Left hindlimb (tissue), 1 donor: ENCODE data around the gene IL32.
A peak's percentile ranks its signal among the peaks of the same experiment; 100 is the strongest.

ENCODE experiments used
- DNase-seq: peaks from one replicate; pipeline ENCODE4 v3.0.0-alpha.2; 2018

The IL32 gene

DNA sequence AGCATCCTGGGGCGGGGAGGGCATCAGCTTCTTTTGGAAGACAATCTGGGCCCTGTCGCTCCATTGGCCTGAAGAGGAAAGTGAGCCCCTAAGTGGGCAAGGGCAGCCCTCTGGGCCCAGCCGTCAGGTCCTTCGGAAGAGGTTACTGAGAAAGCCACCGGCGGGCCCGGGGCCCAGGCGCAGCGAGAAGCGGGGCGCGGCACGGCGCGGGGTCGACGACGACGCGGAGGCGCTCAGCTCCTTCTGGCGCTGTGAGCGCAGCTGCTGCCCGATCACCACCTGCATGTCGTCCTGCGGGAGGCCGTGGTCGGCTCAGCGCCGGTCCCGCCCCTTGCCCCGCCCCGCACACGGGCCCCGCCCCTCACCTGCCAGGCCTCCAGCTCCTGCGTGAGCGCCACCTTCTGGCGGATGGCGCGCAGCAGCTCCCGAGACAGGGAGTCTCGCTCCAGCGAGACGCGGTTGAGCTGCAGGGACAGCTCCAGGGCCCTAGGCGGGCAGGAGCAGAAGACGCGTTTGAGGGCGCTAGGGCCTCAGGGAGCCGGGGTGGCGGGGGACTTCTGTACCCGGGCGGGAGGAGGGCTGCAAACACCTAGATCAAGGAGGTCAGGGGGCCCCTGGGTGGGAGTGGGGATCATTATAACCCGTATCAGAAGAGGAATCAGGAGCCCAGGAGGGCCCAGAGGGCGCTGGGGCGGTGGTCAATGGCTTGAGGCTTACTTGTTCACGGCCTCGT lies 37.3 kb upstream of the IL32 start:
- DNase-seq: peak; percentile 73

DNA sequence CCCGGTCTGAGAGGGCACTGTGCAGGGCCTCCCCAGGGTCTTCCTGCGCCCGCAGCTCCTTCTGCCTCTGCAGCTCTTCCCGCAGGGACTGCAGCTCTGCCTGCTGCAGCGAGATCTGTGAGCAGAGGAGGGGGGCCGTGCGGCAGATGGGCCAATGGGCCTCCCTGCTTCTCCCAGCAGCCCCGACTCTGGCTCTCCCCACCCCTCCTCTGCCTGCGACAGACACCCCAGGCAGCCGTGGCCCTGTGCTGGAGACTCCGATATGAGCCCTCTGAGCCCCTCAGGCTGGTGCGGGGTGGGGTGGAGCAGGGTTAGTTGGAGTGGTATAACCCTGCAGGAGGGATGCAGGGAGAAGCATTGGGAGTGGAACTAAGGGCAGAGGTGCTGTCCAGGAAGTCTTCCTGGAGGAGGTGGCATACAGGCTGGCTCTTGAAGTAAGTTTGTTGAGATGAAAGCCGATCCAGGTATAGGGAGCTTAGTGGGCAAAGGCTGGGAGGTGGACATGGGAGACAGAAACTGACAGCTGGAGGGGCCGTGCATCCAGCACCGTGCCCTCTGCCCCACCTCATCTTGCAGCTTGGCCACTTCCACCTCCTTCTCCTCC lies 36.6 kb upstream of the IL32 start:
- no peak for DNase-seq

DNA sequence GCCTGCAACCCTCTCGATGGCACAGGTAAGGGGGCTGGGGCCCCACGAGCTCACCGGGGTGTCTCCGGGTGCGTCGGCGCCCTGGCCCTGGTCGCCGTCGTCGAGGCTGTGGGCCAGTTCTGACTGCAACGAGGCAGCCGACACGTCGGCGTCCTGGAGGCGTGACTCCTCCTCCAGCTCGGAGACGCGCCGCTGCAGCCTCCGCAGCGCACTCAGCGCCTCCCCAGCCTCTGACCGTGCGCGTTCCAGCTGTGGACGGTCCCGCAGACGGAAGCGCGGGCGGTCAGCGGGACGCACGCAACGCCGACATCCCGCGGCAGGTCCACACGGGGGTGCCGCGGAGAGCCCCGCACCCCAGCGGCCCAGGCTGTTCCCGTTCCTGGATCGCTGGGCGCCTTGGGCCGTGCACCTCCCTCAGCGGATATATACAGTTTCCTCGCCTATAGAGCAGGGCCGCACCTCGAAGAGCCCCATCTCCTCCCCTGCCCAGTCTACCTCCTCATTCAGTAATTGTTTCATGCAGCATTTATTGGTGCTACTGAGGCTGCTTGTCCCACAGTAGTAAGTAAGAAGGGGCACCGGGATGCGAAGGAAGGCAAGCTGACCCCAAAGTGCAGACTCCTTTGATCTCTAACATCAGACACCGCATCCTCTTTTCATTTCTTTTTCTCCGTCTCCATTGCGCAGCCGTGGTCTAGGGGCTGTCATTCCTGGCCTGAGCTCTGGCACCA lies 35.8 kb upstream of the IL32 start:
- DNase-seq: no peak

DNA sequence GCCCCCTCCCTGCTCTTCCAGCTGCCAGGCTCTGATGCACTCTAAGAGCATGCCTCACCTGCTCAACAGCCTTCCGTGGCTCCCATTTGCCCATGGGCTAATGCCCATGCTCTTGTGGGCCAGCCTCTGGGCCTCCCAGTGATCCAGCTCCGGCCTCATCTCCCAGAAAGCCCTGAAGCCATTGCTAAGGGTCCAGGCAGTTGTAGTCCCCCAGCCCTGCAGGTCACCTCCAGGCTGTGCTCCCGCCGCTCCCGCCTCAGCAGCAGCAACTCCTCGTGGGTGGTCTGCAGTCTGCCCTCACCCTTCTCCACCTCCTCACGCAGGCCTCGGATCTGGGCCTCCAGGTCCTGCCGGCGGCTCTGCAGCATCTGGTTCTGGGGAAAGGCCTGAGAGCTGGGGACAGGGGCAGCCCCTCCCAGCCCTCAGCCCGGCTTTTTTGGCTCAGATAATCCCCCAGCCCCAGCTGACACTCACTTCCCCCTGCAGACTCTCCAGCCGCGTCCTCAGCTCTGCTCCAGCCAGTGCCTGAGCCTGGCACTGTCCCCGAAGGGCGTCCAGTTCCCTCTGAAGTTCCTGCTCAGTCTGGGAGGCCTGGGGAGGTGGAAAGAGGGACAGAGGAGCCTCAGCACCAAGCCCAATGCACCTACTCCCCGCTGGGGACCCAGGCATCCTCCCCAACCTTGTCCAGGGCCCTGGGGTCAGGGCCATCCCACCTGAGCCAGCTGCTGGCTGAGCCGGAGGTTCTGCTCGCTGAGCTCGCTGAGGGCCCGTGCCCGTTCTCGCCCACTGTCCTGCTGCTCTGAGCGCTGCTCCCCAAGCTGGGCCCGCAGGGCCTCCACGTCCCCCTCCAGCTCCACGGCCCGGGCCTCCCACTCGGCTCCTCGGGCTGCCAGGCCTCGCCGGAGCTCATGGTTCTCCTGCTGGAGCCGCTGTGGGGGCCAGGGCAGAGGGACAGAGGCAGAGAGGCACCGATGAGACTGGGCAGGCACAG lies 34.9 kb upstream of the IL32 start:
- no peak for DNase-seq

DNA sequence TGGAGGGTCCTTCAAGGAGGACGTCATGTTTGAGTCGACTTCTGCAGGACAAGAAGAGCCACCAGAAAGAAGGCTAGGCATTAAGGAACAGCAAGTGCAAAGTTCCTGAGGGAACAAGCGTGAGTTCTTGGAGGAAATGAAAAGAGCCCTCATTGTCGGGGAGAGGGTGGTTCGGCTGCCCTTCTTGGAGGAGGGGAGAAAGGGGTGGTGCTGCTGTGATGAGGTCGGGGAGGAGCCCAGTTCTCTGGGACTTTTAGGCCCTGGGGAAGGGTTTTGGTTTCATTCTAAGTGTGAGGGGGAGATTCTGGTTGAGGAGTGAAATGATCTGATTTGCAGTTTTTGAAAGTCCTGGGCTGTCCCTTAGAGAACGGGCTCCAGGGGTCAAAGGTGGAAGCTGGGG lies 32.8 kb upstream of the IL32 start:
- no peak for DNase-seq

DNA sequence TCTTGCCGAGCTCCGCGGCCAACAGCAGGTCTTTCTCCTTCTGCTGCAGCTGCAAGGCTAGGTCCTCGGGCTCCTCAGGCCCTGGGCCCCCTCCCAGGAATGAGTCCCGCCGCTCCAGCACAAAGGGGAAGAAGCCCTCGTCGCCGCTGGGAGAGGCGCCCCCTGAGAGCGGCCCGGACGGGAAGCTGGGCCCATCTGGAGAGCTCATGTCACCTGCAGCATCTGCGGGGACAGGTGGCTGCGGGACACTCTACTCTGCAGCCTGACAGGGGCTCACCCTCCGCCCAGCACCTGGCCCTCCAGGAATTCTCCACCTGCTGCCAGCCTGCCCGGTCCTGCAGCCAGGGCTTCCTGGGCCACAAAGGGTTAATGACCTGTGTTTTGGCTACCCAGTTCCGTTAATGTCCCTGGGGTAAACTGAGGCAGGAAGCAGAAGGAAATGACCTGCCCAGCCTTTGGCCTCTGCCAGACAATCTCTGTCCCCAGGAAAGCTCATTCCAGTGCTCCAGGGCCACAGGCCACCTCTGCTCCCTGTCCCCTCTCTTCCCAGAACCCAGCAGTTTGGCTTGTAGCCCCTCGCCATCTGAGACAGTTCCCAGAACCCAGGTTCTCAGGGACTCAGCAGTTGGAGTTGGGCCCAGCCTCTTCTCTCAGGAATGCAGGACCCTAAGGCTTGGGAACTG lies 30.0 kb upstream of the IL32 start:
- no peak for DNase-seq

DNA sequence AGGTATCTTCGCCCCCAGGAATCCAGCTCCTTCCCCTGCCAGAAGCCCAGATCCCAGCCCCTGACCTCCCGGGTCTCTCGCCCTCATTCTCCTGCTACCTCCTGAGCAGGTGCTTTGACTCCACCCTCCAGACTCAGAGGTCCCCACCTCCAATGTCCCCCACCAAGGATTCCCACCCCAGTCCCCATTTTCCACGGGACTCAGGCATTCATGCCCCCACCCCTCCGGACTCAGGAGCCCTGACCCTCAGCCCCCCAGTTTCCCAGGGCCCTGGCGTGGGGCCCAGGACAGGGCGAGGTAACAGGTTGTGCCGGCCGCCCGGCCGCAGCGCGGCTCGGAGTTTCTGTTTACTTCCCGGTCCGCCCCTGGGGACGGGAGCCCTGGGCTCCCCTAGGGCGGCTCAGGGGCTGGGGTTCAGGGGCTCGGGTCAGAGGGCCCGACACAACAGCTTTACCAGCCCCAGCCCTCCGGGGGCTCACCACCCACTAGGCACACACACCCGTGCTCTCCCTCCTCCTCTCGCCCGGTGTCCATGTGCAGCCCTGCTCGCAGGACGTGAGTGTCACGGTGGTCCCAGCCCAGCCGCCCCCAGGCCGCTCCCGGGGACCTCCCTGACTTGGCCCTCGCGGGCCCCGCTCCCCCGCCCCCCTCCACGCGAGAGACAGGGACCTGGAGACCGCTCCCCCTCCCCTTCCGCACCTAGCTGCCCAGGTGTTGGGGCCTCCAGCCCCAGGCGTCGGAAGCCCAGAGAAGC lies 29.3 kb upstream of the IL32 start:
- no peak for DNase-seq

DNA sequence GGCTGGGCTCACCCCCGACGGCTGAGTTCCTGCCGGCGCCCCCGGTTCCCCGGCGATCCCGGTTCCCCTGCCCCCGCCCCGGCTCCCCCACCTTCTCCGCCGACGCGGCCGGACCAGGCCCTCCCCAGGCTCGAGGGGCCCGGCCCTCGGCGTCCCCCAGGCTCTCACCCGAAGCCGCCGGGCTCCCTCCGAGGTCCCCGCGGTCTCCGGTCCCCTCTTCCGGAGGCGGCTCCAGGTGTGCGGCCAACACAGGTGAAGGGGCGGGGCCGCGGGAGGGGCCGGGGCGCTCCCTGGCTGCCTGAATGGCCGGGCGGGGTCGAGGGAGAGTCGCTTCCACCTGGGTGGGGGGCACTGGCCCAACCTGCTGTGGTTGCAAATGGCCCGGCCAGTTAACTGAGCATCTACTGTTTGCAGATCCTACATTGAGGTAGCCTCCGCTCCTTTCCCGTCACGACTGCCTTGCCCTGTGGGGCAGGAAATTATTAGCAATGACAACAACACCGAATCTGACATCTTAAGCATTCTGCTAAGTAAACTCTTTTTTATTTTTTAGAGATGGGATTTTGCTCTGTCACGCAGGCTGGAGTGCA lies 28.6 kb upstream of the IL32 start, which contains the start of gene BICDL2:
TSS of gene BICDL2 (minus strand) at position 219 of the 590 bp plus-strand sequence. CDS start 1,448 bp downstream, outside the sequence.
- DNase-seq: no peak

DNA sequence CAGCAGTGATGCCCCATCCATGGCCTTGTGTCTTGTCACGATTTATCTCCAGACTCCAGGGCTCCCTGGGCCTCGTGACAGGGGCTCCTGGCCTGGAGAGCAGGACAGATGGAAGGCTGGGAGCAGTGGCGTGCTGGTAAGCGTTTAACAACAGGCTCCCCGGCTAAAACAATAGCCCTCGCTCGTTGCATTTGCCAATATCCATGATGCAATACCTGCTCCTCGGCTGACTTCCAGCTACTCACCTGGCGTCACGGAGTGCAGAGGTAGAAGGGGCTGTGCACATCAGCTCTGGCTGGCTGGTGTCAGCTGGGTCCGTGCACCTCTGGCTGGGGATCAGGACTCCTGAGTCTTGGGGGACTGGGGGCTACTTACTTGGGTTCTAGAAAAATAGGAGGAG lies 27.2 kb upstream of the IL32 start:
- DNase-seq: no peak

DNA sequence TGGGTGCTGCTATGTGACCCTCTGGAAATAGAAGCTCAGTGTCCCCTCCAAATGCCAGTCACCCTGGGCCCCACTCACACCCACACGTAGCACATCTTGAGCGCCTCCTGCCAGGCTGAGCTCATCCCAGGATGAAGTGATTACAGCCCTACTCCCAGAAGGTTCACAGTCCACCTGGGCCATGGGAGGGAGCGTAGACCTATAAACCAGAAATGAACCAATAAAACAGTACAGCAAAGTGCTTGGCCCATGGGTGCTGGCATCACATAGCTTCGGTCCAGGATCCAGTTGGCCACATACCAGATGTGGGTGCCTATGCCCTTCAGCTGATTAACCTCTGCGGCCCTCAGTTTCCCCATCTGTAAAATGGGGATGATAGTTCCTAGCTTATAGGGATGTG lies 26.5 kb upstream of the IL32 start:
- DNase-seq: no peak

DNA sequence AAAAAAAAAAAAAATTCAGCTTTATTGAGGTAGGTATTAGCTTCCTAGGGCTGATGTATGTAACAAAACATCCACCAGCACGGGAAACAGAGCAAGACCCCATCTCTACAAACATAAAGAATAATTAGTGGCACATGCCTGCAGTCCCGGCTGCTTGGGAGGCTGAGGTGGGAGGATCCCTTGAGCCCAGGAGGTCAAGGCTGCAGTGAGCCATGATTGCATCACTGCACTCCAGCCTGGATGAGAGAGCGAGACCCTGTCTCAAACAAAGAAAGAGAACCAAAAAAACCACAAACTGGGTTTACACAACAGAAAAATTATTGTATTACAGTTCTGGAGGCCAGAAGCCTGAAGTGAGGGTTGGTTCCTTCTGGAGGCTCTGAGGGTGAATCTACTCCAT lies 23.1 kb upstream of the IL32 start:
- no peak for DNase-seq

DNA sequence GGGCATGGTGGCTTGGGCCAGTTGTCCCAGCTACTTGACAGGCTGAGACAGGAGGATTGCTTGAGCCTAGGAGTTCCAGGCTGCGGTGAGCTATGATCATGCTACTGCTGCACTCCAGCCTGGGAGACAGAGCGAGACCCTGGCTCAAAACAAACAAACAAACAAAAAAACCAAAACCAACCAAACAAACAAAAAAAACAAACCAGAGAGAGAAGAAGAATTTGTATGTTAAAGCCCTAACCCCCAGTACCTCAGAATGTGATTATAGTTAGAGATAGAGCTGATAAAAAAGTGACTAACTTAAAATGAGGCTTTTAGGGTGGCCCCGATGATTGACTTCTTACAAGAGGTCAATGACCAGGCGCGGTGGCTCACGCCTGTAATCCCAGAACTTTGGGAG lies 20.7 kb upstream of the IL32 start:
- DNase-seq: no peak

DNA sequence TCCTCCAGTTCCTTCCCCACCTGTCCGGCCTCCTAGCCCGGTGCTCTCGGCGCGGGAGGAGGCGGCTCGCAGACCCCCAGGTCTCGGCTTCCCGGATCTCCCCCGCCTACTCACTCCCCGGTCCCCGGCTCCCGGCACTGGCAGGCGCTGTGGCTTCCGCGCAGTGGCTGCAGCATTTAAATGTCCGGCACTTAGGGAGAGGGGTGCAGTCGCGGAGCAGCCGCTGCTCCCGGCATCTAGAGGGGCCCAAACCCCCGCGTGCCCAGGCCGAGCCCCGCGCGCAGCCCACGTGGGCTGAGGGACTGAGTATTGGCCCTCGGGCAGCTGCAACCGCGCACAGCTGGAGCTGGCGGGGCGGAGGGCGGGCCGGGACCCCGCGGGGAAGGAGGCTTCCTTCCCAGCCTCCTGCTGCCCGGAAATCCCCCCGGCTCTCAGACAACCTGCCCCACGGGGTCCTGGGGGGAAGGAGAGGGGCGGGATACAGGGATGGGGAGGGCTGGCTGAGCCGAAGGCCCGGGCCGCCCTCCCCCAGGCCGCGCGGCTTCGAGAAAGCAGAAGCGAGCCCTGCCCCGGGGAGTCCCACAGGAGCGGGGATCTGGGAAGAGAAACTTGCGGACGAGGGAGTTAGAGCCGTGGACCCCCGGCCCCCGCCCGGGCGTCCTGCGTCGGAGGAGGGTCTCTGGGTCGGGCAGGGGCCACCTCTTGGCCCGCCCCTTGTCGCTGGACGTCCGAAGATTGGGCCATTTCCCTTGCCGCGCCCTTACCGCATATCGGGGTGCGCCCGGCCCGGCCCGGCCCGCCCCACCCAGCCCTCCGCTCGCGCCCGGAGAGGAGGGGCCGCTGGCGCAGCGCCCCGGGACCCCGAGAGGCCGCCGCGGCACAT lies 19.4 kb upstream of the IL32 start, which contains the start of gene MMP25:
TSS of gene MMP25 (plus strand) at position 804 of the 883 bp plus-strand sequence. CDS start 357 bp downstream, outside the sequence.
- DNase-seq: no peak

DNA sequence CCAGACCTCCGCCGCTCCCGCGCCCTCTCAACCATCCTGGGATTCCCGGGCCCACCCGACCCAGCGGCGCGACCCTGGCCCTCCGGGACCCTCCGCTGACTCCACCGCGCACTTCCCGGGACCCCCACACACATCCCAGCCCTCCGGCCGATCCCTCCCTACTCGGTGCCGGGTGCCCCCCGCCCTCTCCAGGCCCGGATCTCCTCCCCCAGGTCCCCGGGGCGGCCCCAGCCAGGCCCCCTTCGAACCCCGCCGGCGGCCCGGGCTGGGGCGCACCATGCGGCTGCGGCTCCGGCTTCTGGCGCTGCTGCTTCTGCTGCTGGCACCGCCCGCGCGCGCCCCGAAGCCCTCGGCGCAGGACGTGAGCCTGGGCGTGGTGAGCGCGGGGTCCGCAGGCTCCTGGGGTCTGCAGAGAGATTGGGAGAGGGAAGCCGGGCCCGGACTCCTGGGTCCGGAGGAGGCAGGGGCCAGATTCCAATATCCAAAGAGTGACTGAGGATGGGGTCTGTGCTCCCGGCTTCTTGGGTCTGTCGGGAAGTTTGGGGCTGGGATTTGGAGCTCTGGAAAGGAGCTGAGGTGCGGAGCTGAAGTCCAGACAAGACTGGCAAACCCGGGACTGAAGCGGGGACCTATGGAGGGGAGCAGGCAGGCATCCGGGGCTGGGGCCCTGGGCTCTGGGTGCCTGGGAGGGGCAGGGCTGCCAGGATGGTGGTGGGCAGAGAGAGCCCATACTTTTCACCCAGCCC lies 18.6 kb upstream of the IL32 start:
- no peak for DNase-seq

DNA sequence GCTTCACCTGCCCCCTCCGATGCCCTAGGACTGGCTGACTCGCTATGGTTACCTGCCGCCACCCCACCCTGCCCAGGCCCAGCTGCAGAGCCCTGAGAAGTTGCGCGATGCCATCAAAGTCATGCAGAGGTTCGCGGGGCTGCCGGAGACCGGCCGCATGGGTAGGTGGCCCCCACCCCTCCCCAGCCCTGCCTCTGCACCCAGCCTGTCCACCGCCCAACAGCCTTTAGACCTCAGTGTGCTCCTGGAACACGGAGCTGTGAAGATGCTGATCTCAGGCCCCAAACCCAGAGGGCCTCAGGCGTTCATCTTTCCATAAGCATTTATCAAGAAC lies 18.1 kb upstream of the IL32 start:
- no peak for DNase-seq

DNA sequence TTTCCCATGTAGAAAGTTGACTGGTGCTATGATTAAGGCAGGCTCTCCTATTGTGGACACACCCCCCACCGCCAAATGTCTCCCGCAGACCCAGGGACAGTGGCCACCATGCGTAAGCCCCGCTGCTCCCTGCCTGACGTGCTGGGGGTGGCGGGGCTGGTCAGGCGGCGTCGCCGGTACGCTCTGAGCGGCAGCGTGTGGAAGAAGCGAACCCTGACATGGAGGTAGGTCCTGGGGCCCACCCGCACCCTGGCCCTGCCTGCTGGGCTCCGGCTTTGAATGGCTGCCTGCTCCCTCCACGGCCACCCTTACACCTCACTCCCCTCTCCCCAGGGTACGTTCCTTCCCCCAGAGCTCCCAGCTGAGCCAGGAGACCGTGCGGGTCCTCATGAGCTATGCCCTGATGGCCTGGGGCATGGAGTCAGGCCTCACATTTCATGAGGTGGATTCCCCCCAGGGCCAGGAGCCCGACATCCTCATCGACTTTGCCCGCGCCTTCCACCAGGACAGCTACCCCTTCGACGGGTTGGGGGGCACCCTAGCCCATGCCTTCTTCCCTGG lies 15.4 kb upstream of the IL32 start:
- no peak for DNase-seq

DNA sequence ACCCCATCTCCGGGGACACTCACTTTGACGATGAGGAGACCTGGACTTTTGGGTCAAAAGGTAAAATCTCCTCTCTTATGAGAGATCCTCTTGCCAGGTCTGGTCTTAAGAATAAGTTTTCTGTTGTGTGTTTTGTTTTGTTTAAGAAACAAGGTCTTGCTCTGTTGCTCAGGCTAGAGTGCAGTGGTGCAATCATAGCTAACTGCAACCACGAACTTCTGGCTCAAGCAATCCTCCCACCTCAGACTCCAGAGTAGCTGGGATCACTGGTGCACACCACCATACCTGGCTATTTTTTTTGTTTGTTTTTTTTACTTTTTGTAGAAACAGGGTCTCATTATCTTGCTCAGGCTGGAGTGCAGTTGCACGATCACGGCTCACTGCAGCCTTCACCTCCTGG lies 15.0 kb upstream of the IL32 start:
- DNase-seq: no peak

DNA sequence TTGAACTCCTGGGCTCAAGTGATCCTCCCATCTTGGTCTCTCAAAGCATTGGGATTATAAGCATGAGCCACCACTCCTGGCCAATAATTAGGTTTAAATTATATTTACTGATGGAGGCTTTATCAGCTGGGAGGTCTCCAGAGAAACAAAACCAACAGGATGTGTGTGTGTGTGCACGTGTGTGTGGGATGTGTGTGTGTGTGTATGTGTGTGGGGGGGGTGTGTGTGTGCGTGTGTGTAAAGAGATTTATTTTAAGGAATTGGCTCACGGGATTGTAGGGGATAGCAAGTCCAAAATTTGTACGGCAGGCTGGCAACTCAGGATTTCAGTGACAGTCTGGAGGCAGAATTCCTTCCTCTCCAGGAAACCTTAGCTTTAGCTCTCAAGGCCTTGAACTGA lies 14.4 kb upstream of the IL32 start:
- no peak for DNase-seq

DNA sequence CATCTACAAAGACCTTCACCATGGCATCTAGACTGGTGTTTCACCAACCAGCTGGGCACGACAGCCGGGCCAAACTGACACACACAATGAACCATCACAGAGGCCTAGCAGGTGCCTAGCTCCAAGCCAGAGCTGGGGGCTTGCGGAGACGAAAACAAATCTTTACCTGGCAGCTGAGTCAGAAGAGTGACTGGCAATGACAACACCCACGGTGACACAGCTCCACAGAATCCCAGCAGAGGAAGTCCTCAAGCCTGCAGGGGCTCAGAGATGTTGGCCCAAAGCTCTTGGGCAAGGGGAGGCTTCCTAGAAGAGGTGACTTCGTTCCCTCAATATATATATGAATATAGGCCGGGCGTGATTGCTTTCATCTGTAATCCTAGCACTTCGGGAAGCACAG lies 13.9 kb upstream of the IL32 start:
- DNase-seq: no peak
